HL-60 (cell line): ENCODE measurements around the gene TBL1XR1.
"Not testable (repeated sequence)": the region's sequence is repeated elsewhere in the genome, so short reads cannot be mapped to it uniquely, and the experiment has no call there.

Experiments used
- DNase-seq, 2 experiments: peaks; one replicate each; pipeline ENCODE4 v3.0.0-alpha.2; 2010 to 2020; ENCODE audit warnings: low read depth in 1 of 2, low spot score in 1 of 2
- H3K27ac ChIP-seq: fragments of 250-450 bp; sonication (Bioruptor Pico); replicated peaks from 2 replicates; pipeline ENCODE4 v1.5.1; 2020; ENCODE audit warnings: mild to moderate bottlenecking, moderate library complexity
- H3K27me3 ChIP-seq: fragments of 250-450 bp; sonication (Bioruptor Pico); 2 replicates; pipeline ENCODE4 v1.5.1; 2021; ENCODE audit warnings: mild to moderate bottlenecking, moderate library complexity; ENCODE audit not compliant: insufficient read depth, poor library complexity, severe bottlenecking
- H3K4me3 ChIP-seq: replicated peaks from 2 replicates; pipeline ENCODE4 v1.5.1; 2011; ENCODE audit warnings: mild to moderate bottlenecking, control low read depth, low read length; ENCODE audit not compliant: insufficient read depth
- GABPA ChIP-seq: IDR thresholded peaks from 2 replicates; pipeline ENCODE4 v1.6.1; 2012; ENCODE audit warnings: low read depth
- POLR2AphosphoS5 ChIP-seq: IDR thresholded peaks from 2 replicates; pipeline ENCODE4 v1.6.1; 2012; ENCODE audit warnings: low read depth
- SPI1 ChIP-seq: IDR thresholded peaks from 2 replicates; pipeline ENCODE4 v1.6.1; 2012; ENCODE audit warnings: low read depth, mild to moderate bottlenecking, borderline replicate concordance
- TF ChIP-seq, protein P1 (sequence below): IDR thresholded peaks from 2 replicates; pipeline ENCODE4 v1.6.1; 2012; ENCODE audit warnings: low read depth; ENCODE audit not compliant: insufficient replicate concordance
- TF ChIP-seq, protein P2 (sequence below): IDR thresholded peaks from one replicate; pipeline ENCODE4 v1.5.1; 2011; ENCODE audit warnings: low read length, control low read depth, inconsistent platforms; ENCODE audit not compliant: insufficient read depth

TBL1XR1 gene

DNA sequence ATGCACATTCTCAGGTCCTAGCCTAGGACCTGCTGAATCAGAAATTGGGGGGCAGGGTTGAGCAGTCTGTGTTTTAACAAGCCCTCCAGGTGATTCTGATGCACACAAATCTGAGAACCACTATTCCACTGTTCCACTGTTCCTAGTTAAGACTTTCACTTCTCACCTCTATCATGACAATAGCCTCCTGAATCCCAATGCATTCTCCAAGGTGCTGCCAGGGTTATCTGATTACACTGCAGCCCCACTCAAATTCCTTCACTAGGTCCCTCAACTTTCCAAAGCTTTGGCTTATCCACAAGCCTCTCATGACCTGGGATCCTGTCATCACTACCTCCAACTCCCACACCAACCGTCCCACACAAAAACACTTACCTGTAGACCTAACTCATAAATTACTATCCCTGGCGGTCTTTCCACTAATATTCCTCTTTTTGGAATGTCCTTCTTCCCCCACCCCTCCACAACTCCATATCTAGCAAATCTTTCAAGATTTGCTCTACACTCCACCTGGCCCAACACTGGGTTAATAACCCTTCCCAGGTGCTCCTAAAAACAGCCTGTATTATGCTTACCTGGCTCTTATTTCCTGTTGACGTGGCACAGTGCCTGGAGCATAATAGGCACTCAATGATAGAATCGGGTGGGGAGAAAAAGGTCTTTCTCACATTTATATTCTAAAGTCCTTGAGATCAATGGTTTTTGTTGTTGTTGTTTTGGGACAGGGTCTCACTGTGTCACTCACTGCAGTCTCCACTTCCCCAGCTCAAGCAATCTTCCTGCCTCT lies 27.2 kb downstream of the TBL1XR1 start:
- Histone ChIP-seq H3K27ac (no peak overlapping the region), H3K4me3 (no peak overlapping the region), H3K27me3 (no peaks in the 10 kb centered on the region)
- no peak for DNase-seq
- TF ChIP-seq POLR2AphosphoS5 (no peak), GABPA (no peak), SPI1 (no peak)
- TF ChIP-seq, protein P1, sequence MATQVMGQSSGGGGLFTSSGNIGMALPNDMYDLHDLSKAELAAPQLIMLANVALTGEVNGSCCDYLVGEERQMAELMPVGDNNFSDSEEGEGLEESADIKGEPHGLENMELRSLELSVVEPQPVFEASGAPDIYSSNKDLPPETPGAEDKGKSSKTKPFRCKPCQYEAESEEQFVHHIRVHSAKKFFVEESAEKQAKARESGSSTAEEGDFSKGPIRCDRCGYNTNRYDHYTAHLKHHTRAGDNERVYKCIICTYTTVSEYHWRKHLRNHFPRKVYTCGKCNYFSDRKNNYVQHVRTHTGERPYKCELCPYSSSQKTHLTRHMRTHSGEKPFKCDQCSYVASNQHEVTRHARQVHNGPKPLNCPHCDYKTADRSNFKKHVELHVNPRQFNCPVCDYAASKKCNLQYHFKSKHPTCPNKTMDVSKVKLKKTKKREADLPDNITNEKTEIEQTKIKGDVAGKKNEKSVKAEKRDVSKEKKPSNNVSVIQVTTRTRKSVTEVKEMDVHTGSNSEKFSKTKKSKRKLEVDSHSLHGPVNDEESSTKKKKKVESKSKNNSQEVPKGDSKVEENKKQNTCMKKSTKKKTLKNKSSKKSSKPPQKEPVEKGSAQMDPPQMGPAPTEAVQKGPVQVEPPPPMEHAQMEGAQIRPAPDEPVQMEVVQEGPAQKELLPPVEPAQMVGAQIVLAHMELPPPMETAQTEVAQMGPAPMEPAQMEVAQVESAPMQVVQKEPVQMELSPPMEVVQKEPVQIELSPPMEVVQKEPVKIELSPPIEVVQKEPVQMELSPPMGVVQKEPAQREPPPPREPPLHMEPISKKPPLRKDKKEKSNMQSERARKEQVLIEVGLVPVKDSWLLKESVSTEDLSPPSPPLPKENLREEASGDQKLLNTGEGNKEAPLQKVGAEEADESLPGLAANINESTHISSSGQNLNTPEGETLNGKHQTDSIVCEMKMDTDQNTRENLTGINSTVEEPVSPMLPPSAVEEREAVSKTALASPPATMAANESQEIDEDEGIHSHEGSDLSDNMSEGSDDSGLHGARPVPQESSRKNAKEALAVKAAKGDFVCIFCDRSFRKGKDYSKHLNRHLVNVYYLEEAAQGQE = no peak
- TF ChIP-seq, protein P2, sequence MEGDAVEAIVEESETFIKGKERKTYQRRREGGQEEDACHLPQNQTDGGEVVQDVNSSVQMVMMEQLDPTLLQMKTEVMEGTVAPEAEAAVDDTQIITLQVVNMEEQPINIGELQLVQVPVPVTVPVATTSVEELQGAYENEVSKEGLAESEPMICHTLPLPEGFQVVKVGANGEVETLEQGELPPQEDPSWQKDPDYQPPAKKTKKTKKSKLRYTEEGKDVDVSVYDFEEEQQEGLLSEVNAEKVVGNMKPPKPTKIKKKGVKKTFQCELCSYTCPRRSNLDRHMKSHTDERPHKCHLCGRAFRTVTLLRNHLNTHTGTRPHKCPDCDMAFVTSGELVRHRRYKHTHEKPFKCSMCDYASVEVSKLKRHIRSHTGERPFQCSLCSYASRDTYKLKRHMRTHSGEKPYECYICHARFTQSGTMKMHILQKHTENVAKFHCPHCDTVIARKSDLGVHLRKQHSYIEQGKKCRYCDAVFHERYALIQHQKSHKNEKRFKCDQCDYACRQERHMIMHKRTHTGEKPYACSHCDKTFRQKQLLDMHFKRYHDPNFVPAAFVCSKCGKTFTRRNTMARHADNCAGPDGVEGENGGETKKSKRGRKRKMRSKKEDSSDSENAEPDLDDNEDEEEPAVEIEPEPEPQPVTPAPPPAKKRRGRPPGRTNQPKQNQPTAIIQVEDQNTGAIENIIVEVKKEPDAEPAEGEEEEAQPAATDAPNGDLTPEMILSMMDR = no peak

DNA sequence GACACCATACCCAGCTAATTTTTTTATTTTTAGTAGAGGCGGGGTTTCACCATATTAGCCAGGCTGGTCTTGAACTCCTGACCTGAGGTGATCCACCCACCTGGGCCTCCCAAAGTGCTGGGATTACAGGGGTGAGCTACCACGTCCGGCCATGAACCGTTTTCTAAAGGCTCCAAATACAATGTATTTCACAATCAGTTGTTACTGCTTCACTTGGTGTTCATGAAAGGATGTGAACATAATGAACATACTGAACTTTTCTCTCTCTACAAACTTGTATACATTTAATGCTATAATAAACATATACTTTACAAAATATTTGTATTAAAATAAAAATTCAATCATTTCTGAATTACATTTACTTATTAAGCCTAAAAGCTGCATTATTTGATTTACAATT lies 28.9 kb downstream of the TBL1XR1 start:
- no peak for TF ChIP-seq GABPA
- TF ChIP-seq POLR2AphosphoS5 = no peak
- TF ChIP-seq, protein P2 = no peak
- TF ChIP-seq, protein P1 = no peak
- no peak for TF ChIP-seq SPI1
- Histone ChIP-seq H3K27me3 (no peaks in the 10 kb centered on the region), H3K27ac (no peak overlapping the region), H3K4me3 (no peak overlapping the region)
- no peak for DNase-seq

DNA sequence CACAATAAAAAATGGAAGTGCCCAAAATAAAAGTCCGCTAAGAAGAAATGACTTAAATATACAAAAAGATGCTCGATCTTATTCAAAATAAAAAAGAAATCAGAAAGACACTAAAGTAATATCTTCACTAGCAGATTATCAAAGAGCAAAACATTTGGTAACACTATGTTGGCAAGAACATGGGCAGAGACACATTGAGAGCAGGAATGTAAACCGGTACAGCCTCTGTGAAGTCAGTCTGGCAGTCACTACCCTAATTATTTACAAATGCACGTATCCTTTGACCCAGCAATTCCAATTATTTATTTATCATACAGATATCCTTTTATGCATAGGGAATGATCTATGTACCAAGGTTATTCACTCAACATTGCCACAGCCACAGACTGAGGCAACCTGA lies 34.5 kb downstream of the TBL1XR1 start:
- no peak overlapping the region for H3K27ac ChIP-seq
- no peak for DNase-seq
- TF ChIP-seq, protein P1 = no peak
- TF ChIP-seq POLR2AphosphoS5 (no peak), SPI1 (no peak), GABPA (no peak)
- TF ChIP-seq, protein P2 = no peak
- no peaks in the 10 kb centered on the region for H3K27me3 ChIP-seq
- no peak overlapping the region for H3K4me3 ChIP-seq

DNA sequence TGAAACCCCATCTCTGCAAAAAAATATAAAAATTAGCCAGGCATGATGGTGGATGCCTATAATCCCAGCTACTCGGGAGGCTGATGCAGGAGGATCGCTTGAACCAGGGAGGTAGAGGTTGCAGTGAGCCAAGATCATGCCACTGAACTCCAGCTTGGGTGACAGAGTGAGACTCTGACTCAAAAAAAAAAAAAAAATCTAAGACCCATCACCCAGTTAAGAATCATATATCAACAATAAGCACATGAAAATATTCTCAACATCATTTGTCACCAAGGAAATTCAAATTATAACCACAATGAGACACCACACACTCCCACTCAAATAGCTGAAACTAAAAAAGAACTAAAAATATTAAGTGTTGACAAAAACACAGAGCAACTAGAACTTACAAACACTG lies 35.7 kb downstream of the TBL1XR1 start:
- not testable (repeated sequence) for H3K27ac ChIP-seq, H3K27me3 ChIP-seq, H3K4me3 ChIP-seq, DNase-seq
